Measurements from ENCODE around the gene ABHD12B.

- no peak for TF ChIP-seq GATA3 (IDR thresholded peaks at IDR 0.05; ENCODE audit: low read depth, low read length)
- no peak for TF ChIP-seq GATA2 (IDR thresholded peaks at IDR 0.05; ENCODE audit: low read depth, low read length)
These were observed 25.5 kb upstream of the ABHD12B start for GRCh38 chr14:50846226-50846880.
